Uterus (tissue), 4 donors: ENCODE measurements around the gene ASB3. TPM values are rescaled to one million over a fixed set of nuclear protein-coding genes. Genes with fewer than 3 reads are reported as not detected.

Experiments
- DNase-seq, 2 donors: peaks; one replicate each; pipeline ENCODE4 v3.0.0-alpha.2; 2019 to 2020
- H3K27ac ChIP-seq, 2 donors: fragments of 200-600 bp; sonication (generic); 1 replicate in 1 of 2; 2 replicates in 1 of 2; pipeline ENCODE4 v1.5.1; 2016 to 2018
- H3K27me3 ChIP-seq, 2 donors: fragments of 200-600 bp; sonication (generic); one replicate each; pipeline ENCODE4 v1.5.1; 2018 to 2019; ENCODE audit warnings: control low read depth in 1 of 2
- H3K36me3 ChIP-seq, 2 donors: fragments of 200-600 bp; sonication (generic); one replicate each; pipeline ENCODE4 v1.5.1; 2019; ENCODE audit warnings: control low read depth in 1 of 2
- H3K4me1 ChIP-seq, 2 donors: fragments of 200-600 bp; sonication (generic); one replicate each; pipeline ENCODE4 v1.5.1; 2018 to 2019; ENCODE audit warnings: control low read depth in 1 of 2
- H3K4me3 ChIP-seq, 2 donors: fragments of 200-600 bp; sonication (generic); 1 replicate in 1 of 2; 2 replicates in 1 of 2; pipeline ENCODE4 v1.5.1; 2018 to 2019; ENCODE audit warnings: mild to moderate bottlenecking in 1 of 2
- H3K9me3 ChIP-seq, 2 donors: fragments of 200-600 bp; sonication (generic); one replicate each; pipeline ENCODE4 v1.5.1; 2019; ENCODE audit warnings: control low read depth in 1 of 2
- POLR2A ChIP-seq, 2 donors: fragments of 450-650 bp; IDR thresholded peaks; one replicate each; pipeline ENCODE4 v1.6.1; 2016; ENCODE audit warnings: antibody characterized with exemption in 2 of 2, mild to moderate bottlenecking in 1 of 2, moderate library complexity in 1 of 2
- intact Hi-C: fragments of 100-400 bp; cut with DNase I; formaldehyde crosslinking; loops from one replicate; pipeline ENCODE4 v1.15.1; 2023; ENCODE audit warnings: low total_unique reads
- total RNA-seq, 4 donors: library from RNA; depleted of rRNA in 3 of 4; stranded (reverse); fragments of >200 nt in 3 of 4; gene quantifications; one replicate each; pipeline versions ENCODE4 v1.1.0 to v1.2.4, GENCODE V29; 2014 to 2023
- TF ChIP-seq, protein P1 (sequence below), 4 experiments: fragments of 200-600 bp in 2 of 4; fragments of 450-650 bp in 2 of 4; sonication (generic) in 2 of 4; IDR thresholded peaks; one replicate each; pipeline ENCODE4 v1.5.1; 2016 to 2019; ENCODE audit warnings: antibody characterized with exemption in 4 of 4, mild to moderate bottlenecking in 2 of 4, moderate library complexity in 1 of 4
- donor health status: DM: yes; HTN: yes; CAD: no.

The ASB3 gene
- total RNA-seq, 4 donors from 2014 or later: 5.4 to 68.8 (median 16.8) TPM

DNA sequence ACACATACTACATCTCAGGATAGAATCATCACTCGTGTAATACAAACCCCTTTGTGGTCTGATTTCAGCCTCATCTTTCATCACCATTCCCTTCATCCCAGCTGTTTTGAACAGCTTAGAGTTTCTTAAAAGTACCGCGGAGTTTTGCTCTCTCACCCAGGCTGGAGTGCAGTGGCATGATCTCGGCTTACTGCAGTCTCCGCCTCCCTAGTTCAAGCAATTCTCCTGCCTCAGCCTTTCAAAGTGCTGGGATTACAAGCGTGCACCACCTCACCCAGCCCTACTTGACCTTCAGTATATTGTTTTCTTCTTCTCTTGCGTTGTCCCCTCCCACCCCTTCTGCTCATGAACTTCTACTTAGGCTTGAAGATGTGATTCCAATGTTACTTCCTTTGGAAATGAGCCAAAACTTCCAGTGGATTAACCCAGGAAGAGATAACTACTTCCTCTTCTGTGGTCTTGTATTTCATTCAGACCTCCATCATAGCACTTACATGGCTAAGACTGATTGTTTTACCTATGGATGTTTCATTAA, 15.9 kb upstream of the ASB3 start:
- no peaks in the 10 kb centered on the region for H3K9me3 ChIP-seq
- no peaks in the 10 kb centered on the region for H3K36me3 ChIP-seq
- H3K27ac ChIP-seq: no peak overlapping the region
- DNase-seq: no peak
- TF ChIP-seq, protein P1, sequence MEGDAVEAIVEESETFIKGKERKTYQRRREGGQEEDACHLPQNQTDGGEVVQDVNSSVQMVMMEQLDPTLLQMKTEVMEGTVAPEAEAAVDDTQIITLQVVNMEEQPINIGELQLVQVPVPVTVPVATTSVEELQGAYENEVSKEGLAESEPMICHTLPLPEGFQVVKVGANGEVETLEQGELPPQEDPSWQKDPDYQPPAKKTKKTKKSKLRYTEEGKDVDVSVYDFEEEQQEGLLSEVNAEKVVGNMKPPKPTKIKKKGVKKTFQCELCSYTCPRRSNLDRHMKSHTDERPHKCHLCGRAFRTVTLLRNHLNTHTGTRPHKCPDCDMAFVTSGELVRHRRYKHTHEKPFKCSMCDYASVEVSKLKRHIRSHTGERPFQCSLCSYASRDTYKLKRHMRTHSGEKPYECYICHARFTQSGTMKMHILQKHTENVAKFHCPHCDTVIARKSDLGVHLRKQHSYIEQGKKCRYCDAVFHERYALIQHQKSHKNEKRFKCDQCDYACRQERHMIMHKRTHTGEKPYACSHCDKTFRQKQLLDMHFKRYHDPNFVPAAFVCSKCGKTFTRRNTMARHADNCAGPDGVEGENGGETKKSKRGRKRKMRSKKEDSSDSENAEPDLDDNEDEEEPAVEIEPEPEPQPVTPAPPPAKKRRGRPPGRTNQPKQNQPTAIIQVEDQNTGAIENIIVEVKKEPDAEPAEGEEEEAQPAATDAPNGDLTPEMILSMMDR (IDR thresholded peaks at IDR 0.05): no peak
- no peak for TF ChIP-seq POLR2A (IDR thresholded peaks at IDR 0.05)
- no peaks in the 10 kb centered on the region for H3K4me1 ChIP-seq
- H3K27me3 ChIP-seq: no peaks in the 10 kb centered on the region
- H3K4me3 ChIP-seq: no peak overlapping the region
- intact Hi-C loops: no loop called here

DNA sequence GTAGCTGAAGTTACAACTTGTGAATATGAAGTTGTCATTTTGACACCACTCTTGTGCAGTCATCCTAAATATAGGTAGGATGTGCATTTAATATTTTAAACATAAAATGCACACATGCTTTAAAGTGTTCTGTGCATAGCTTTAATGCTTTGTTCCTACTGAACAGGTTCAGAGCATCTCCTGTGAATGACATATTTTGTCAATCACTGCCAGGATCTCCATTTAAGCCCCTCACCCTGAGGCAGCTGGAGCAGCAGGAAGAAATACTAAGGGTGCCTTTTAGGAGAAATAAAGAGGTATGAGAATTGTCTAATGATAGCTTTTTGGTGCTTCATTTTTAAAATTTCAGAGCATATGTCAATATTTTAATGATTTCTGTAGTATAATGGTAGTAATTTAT, 14.8 kb upstream of the ASB3 start:
- DNase-seq: no peak
- Histone ChIP-seq H3K36me3 (no peaks in the 10 kb centered on the region), H3K27ac (no peak overlapping the region), H3K4me1 (no peaks in the 10 kb centered on the region), H3K4me3 (no peak overlapping the region), H3K27me3 (no peaks in the 10 kb centered on the region), H3K9me3 (no peaks in the 10 kb centered on the region)
- TF ChIP-seq, protein P1 (IDR thresholded peaks at IDR 0.05): no peak
- no peak for TF ChIP-seq POLR2A (IDR thresholded peaks at IDR 0.05)
- intact Hi-C loops: no loop called here

GRCh38 chr2:53793821-53794220, 7.1 kb upstream of the ASB3 start:
- TF ChIP-seq, protein P1 (IDR thresholded peaks at IDR 0.05): no peak
- TF ChIP-seq POLR2A (IDR thresholded peaks at IDR 0.05): no peak
- intact Hi-C loops: no loop called here
- Histone ChIP-seq H3K27me3 (no peaks in the 10 kb centered on the region), H3K27ac (no peak overlapping the region), H3K4me3 (no peak overlapping the region), H3K36me3 (no peaks in the 10 kb centered on the region), H3K9me3 (no peaks in the 10 kb centered on the region), H3K4me1 (no peaks in the 10 kb centered on the region)
- DNase-seq: no peak

GRCh38 chr2:53793261-53793660, 6.5 kb upstream of the ASB3 start:
- no peak overlapping the region for H3K4me3 ChIP-seq
- H3K9me3 ChIP-seq: no peaks in the 10 kb centered on the region
- peaks cover 0 to 4% of the 10 kb centered on the region in 2 donors for H3K4me1 ChIP-seq
- no peak for TF ChIP-seq POLR2A (IDR thresholded peaks at IDR 0.05)
- TF ChIP-seq, protein P1 (IDR thresholded peaks at IDR 0.05): no peak
- H3K36me3 ChIP-seq: no peaks in the 10 kb centered on the region
- H3K27ac ChIP-seq: no peak overlapping the region
- no peak for DNase-seq
- intact Hi-C loops: no loop called here
- H3K27me3 ChIP-seq: no peaks in the 10 kb centered on the region

DNA sequence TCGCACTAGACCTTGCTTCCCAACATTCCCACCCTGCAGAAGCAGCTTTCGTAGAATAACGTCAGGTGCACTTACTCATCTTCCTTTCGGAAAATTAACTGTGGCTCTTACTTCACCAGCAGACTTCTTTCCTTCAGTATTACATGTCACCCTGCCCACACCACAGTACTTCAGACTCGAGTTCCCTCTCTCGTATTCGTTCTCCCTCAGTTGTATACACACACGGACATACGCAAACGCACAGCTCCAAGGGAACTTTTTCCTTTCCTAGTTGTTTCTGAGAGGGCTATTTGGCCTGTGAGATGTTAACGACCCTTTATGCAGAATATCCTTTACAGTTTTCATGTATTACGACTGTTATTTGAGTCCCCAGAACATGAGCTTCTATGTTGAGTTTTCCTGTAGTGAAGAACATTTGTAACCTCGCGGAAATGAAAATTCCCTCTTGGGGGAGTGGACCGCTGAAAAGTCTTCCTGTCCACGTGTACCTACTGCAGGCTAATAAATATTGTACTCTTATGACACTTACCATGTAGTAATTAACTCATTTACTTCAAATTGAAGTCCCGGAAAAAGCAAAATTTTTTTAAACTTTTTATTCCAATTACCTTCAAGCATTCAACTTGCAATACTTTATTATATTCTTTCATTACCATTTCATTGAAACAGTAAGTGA, 999 bp upstream of the ASB3 start:
- Histone ChIP-seq H3K4me1 (peaks cover 8 to 18% of the 10 kb centered on the region in 2 donors), H3K36me3 (no peaks in the 10 kb centered on the region), H3K27me3 (no peaks in the 10 kb centered on the region), H3K4me3 (peak overlapping the region; percentile 67 to 87), H3K9me3 (no peaks in the 10 kb centered on the region), H3K27ac (peak overlapping the region; percentile 67 to 76)
- TF ChIP-seq, protein P1 (IDR thresholded peaks at IDR 0.05): no peak
- TF ChIP-seq POLR2A (IDR thresholded peaks at IDR 0.05): no peak
- no peak for DNase-seq
- intact Hi-C loops: no loop called here
